HG03521 (cell line): ENCODE data around the gene PRSS58.

Experiments
- ATAC-seq: cut with Tn5 transposase; IDR thresholded peaks from one replicate; pipeline ENCODE4 v1.9.1; 2021; ENCODE audit warnings: mild to moderate bottlenecking, moderate library complexity; ENCODE audit not compliant: unreplicated experiment

The PRSS58 gene

GRCh38 chr7:142228537-142229104 is 29.2 kb downstream of the PRSS58 start:
- no peak for ATAC-seq
